Naive thymus-derived CD4-positive, alpha-beta T cell (primary cell): Measurements from ENCODE around the gene CD302. TPM values are rescaled to one million over a fixed set of nuclear protein-coding genes. Genes with fewer than 3 reads are reported as not detected.

ENCODE experiments used
- ATAC-seq: fragments of 150-1000 bp; cut with Tn5 transposase; 2 replicates; pipeline ENCODE4 v1.10.0; 2021; ENCODE audit warnings: mild to moderate bottlenecking, moderate library complexity
- CTCF ChIA-PET: fragments of 350-600 bp; sonication (Branson Sonifier 250); formaldehyde crosslinking; loops from one replicate; lab custom pipeline; 2021; ENCODE audit warnings: antibody characterized with exemption; lab: Charles Lee
- POLR2A ChIA-PET: fragments of 350-600 bp; sonication (Branson Sonifier 250); formaldehyde crosslinking; loops from one replicate; lab custom pipeline; 2021; ENCODE audit warnings: antibody characterized with exemption, inconsistent platforms; lab: Charles Lee
- DNase-seq, 9 donors: peaks; one replicate each; pipeline versions ENCODE4 v3.0.0 to v3.0.0-alpha.2; 2020 to 2022; ENCODE audit warnings: mixed read lengths in 1 of 9
- H3K27ac ChIP-seq: one replicate; pipeline ENCODE4 v1.7.0; 2013; ENCODE audit warnings: mild to moderate bottlenecking, low read depth, low read length, moderate library complexity
- H3K27me3 ChIP-seq, 2 donors: one replicate each; pipeline ENCODE4 v1.7.0; 2013; ENCODE audit warnings: low read length in 2 of 2, mild to moderate bottlenecking in 2 of 2, moderate library complexity in 2 of 2; ENCODE audit not compliant: control insufficient read depth in 2 of 2, insufficient read depth in 2 of 2
- H3K36me3 ChIP-seq, 3 experiments: 1 replicate in 2 of 3; 2 replicates in 1 of 3; pipeline ENCODE4 v1.7.0; 2013; ENCODE audit warnings: low read length in 3 of 3, mild to moderate bottlenecking in 3 of 3, moderate library complexity in 1 of 3; ENCODE audit not compliant: insufficient read depth in 3 of 3, control insufficient read depth in 2 of 3
- H3K4me1 ChIP-seq, 2 donors: one replicate each; pipeline ENCODE4 v1.7.0; 2013; ENCODE audit warnings: low read length in 2 of 2, mild to moderate bottlenecking in 2 of 2, moderate library complexity in 1 of 2; ENCODE audit not compliant: control insufficient read depth in 2 of 2, insufficient read depth in 2 of 2
- H3K4me3 ChIP-seq: 2 replicates; pipeline ENCODE4 v1.7.0; 2013; ENCODE audit warnings: mild to moderate bottlenecking, low read length
- H3K9me3 ChIP-seq, 3 experiments: 1 replicate in 2 of 3; 2 replicates in 1 of 3; pipeline ENCODE4 v1.7.0; 2013; ENCODE audit warnings: low read length in 3 of 3; ENCODE audit not compliant: control insufficient read depth in 2 of 3
- H3K27ac Mint-ChIP-seq, 9 donors: one replicate each; pipeline ENCODE4 v1.8.0; 2020 to 2022; ENCODE audit warnings: mixed read lengths in 9 of 9, mild to moderate bottlenecking in 8 of 9, moderate library complexity in 5 of 9, inconsistent platforms in 2 of 9
- H3K27me3 Mint-ChIP-seq, 5 donors: one replicate each; pipeline ENCODE4 v1.8.0; 2021 to 2022; ENCODE audit warnings: mixed read lengths in 5 of 5, mild to moderate bottlenecking in 1 of 5
- H3K36me3 Mint-ChIP-seq, 5 donors: one replicate each; pipeline ENCODE4 v1.8.0; 2020 to 2022; ENCODE audit warnings: mixed read lengths in 5 of 5, mild to moderate bottlenecking in 3 of 5, inconsistent platforms in 1 of 5
- H3K4me1 Mint-ChIP-seq, 7 donors: one replicate each; pipeline ENCODE4 v1.8.0; 2020 to 2022; ENCODE audit warnings: mixed read lengths in 7 of 7, mild to moderate bottlenecking in 3 of 7, inconsistent platforms in 1 of 7
- H3K4me3 Mint-ChIP-seq, 10 donors: one replicate each; pipeline ENCODE4 v1.8.0; 2020 to 2022; ENCODE audit warnings: mild to moderate bottlenecking in 10 of 10, mixed read lengths in 10 of 10, moderate library complexity in 6 of 10, inconsistent platforms in 2 of 10
- H3K9me3 Mint-ChIP-seq, 11 donors: one replicate each; pipeline ENCODE4 v1.8.0; 2020 to 2022; ENCODE audit warnings: mixed read lengths in 11 of 11, mild to moderate bottlenecking in 4 of 11, inconsistent platforms in 1 of 11, moderate library complexity in 1 of 11
- intact Hi-C, 2 donors: fragments of 100-400 bp; cut with micrococcal nuclease; formaldehyde crosslinking; loops; one replicate each; pipeline ENCODE4 v1.15.1; 2023
- polyA plus RNA-seq, 2 donors: library from polyadenylated mRNA; unstranded; fragments of 300-500 nt; fragmentation: Illumina TruSeq; gene quantifications; one replicate each; pipeline ENCODE4 v1.2.3, GENCODE V29; 2021
- total RNA-seq, 6 experiments: library from RNA in 5 of 6; stranded (reverse) in 5 of 6; gene quantifications; 1 replicate in 5 of 6; 2 replicates in 1 of 6; pipeline ENCODE4 v1.2.3 and lab custom pipeline; 2021 to 2026

The CD302 gene
- total and polyA plus RNA-seq, 7 experiments from 2014 or later = 0.35 to 30.5 (median 1.2) TPM

GRCh38 chr2:159798376-159798725 is 343 bp upstream of the CD302 start:
- H3K4me3 ChIP-seq = no peak overlapping the region

GRCh38 chr2:159797225-159797542 is 824 bp downstream of the CD302 start:
- Histone ChIP-seq H3K9me3 (no peaks in the 10 kb centered on the region), H3K4me3 (no peak overlapping the region), H3K27ac (no peak overlapping the region), H3K36me3 (no peaks in the 10 kb centered on the region), H3K4me1 (peaks cover 0 to 11% of the 10 kb centered on the region in 2 donors), H3K27me3 (no peaks in the 10 kb centered on the region)
- intact Hi-C loops = loop anchor here in 1 of 2 donors (10.0 kb wide), 1 partner anchor 182 kb away; the partner anchor contains the start of gene BAZ2B
- no peaks in the 10 kb centered on the region for H3K9me3 Mint-ChIP-seq
- ChIA-PET CTCF (no interaction called here), POLR2A (interaction anchor here (1.0 to 1.3 kb wide), 2 partner anchors 50 to 85 kb away, joined by 4 read pairs; partner anchors contain the start of gene MARCHF7)
- H3K27ac Mint-ChIP-seq = peak overlapping the region in 3 of 9 donors; percentile 7 to 75 (median 56)
- peaks cover 8 to 61% (median 11%) of the 10 kb centered on the region in 5 donors for H3K27me3 Mint-ChIP-seq
- no peak for ATAC-seq
- H3K4me3 Mint-ChIP-seq = peak overlapping the region; percentile 67 to 86 (median 80)
- no peak for DNase-seq
- H3K4me1 Mint-ChIP-seq = peaks cover 5 to 25% (median 20%) of the 10 kb centered on the region in 7 donors
- H3K36me3 Mint-ChIP-seq = peaks cover 0 to 8% (median 0%) of the 10 kb centered on the region in 5 donors

More at GRCh38 chr2:159798376-159798725, 343 bp upstream of the CD302 start:
- Mint-ChIP-seq H3K4me3 (peak overlapping the region; percentile 67 to 86 (median 80)), H3K27me3 (peaks cover 9 to 61% (median 11%) of the 10 kb centered on the region in 5 donors), H3K9me3 (no peaks in the 10 kb centered on the region), H3K36me3 (peaks cover 0 to 9% (median 0%) of the 10 kb centered on the region in 5 donors), H3K27ac (no peak overlapping the region), H3K4me1 (peaks cover 5 to 25% (median 20%) of the 10 kb centered on the region in 7 donors)
- no peak for ATAC-seq
- no peak for DNase-seq
- CTCF ChIA-PET = no interaction called here
- Histone ChIP-seq H3K9me3 (no peaks in the 10 kb centered on the region), H3K4me1 (peaks cover 0 to 11% of the 10 kb centered on the region in 2 donors), H3K27me3 (no peaks in the 10 kb centered on the region), H3K27ac (no peak overlapping the region), H3K36me3 (no peaks in the 10 kb centered on the region)
- POLR2A ChIA-PET = no interaction called here
- intact Hi-C loops = loop anchor here in 1 of 2 donors (10.0 kb wide), 1 partner anchor 184 kb away; the partner anchor contains the start of gene BAZ2B

- Mint-ChIP-seq H3K27me3 (peaks cover 4 to 55% (median 11%) of the 10 kb centered on the region in 5 donors), H3K9me3 (no peaks in the 10 kb centered on the region), H3K36me3 (peaks cover 0 to 12% (median 0%) of the 10 kb centered on the region in 5 donors), H3K27ac (no peak overlapping the region), H3K4me1 (peaks cover 5 to 23% (median 19%) of the 10 kb centered on the region in 7 donors), H3K4me3 (peak overlapping the region in 5 of 10 donors; percentile 25 to 84 (median 80))
- intact Hi-C loops = loop anchor here in 1 of 2 donors (10.0 kb wide), 1 partner anchor 181 kb away; the partner anchor contains the start of gene BAZ2B
- ChIA-PET POLR2A (interaction anchor here (1.3 kb wide), 1 partner anchor 84 kb away, joined by 4 read pairs; the partner anchor contains the start of gene MARCHF7), CTCF (no interaction called here)
- peaks cover 0 to 11% of the 10 kb centered on the region in 2 donors for H3K4me1 ChIP-seq
- no peak for DNase-seq
- no peaks in the 10 kb centered on the region for H3K36me3 ChIP-seq
- no peaks in the 10 kb centered on the region for H3K9me3 ChIP-seq
- H3K27ac ChIP-seq = no peak overlapping the region
- H3K4me3 ChIP-seq = no peak overlapping the region
- ATAC-seq = peak; percentile 34
- H3K27me3 ChIP-seq = no peaks in the 10 kb centered on the region
Observed at GRCh38 chr2:159795841-159796690, 1.9 kb downstream of the CD302 start.

- H3K27ac ChIP-seq = no peak overlapping the region
Observed at GRCh38 chr2:159793326-159793725, 4.7 kb downstream of the CD302 start.

GRCh38 chr2:159792599-159792998 is 5.4 kb downstream of the CD302 start:
- Mint-ChIP-seq H3K9me3 (no peaks in the 10 kb centered on the region), H3K4me3 (no peak overlapping the region), H3K4me1 (peaks cover 5 to 14% (median 8%) of the 10 kb centered on the region in 7 donors), H3K36me3 (peaks cover 0 to 9% (median 0%) of the 10 kb centered on the region in 5 donors), H3K27ac (no peak overlapping the region), H3K27me3 (peaks cover 0 to 24% (median 4%) of the 10 kb centered on the region in 5 donors)
- no peak overlapping the region for H3K27ac ChIP-seq
- DNase-seq (no peak), ATAC-seq (no peak)
- H3K4me3 ChIP-seq = no peak overlapping the region
- no peaks in the 10 kb centered on the region for H3K36me3 ChIP-seq
- H3K9me3 ChIP-seq = no peaks in the 10 kb centered on the region
- intact Hi-C loops = loop anchor here in 1 of 2 donors (10.0 kb wide), 1 partner anchor 178 kb away; the partner anchor contains the start of gene BAZ2B
- POLR2A ChIA-PET = no interaction called here
- H3K4me1 ChIP-seq = peaks cover 0 to 5% of the 10 kb centered on the region in 2 donors
- CTCF ChIA-PET = no interaction called here
- H3K27me3 ChIP-seq = no peaks in the 10 kb centered on the region

More at GRCh38 chr2:159793326-159793725, 4.7 kb downstream of the CD302 start:
- Mint-ChIP-seq H3K27me3 (peaks cover under 1 to 29% (median 5%) of the 10 kb centered on the region in 5 donors), H3K36me3 (peaks cover 0 to 9% (median under 1%) of the 10 kb centered on the region in 5 donors), H3K27ac (no peak overlapping the region), H3K9me3 (no peaks in the 10 kb centered on the region), H3K4me1 (peaks cover 6 to 17% (median 12%) of the 10 kb centered on the region in 7 donors), H3K4me3 (no peak overlapping the region)
- intact Hi-C loops = loop anchor here in 1 of 2 donors (10.0 kb wide), 1 partner anchor 179 kb away; the partner anchor contains the start of gene BAZ2B
- Histone ChIP-seq H3K36me3 (no peaks in the 10 kb centered on the region), H3K4me3 (no peak overlapping the region), H3K27me3 (no peaks in the 10 kb centered on the region), H3K9me3 (no peaks in the 10 kb centered on the region), H3K4me1 (peaks cover 0 to 6% of the 10 kb centered on the region in 2 donors)
- no peak for ATAC-seq
- no peak for DNase-seq
- ChIA-PET POLR2A (no interaction called here), CTCF (no interaction called here)

- no peaks in the 10 kb centered on the region for H3K27me3 ChIP-seq
- Mint-ChIP-seq H3K4me3 (no peak overlapping the region), H3K4me1 (peaks cover 0 to 12% (median 4%) of the 10 kb centered on the region in 7 donors), H3K27me3 (peaks cover 0 to 19% (median 0%) of the 10 kb centered on the region in 5 donors), H3K9me3 (no peaks in the 10 kb centered on the region), H3K27ac (no peak overlapping the region), H3K36me3 (peaks cover 0 to 9% (median 0%) of the 10 kb centered on the region in 5 donors)
- intact Hi-C loops = loop anchor here in 1 of 2 donors (10.0 kb wide), 1 partner anchor 177 kb away; the partner anchor contains the start of gene BAZ2B
- no peaks in the 10 kb centered on the region for H3K36me3 ChIP-seq
- CTCF ChIA-PET = no interaction called here
- no peak overlapping the region for H3K4me3 ChIP-seq
- no peak for ATAC-seq
- DNase-seq = no peak
- H3K27ac ChIP-seq = no peak overlapping the region
- POLR2A ChIA-PET = no interaction called here
- H3K4me1 ChIP-seq = no peaks in the 10 kb centered on the region
- H3K9me3 ChIP-seq = no peaks in the 10 kb centered on the region
Observed at GRCh38 chr2:159792036-159792435, 6.0 kb downstream of the CD302 start.
